Measurements from ENCODE around the gene PRSS12. TPM values are rescaled to one million over a fixed set of nuclear protein-coding genes. Genes with fewer than 3 reads are reported as not detected.

PRSS12 gene
- total RNA-seq, 1 experiment from 2014 or later = 5.4 TPM

DNA sequence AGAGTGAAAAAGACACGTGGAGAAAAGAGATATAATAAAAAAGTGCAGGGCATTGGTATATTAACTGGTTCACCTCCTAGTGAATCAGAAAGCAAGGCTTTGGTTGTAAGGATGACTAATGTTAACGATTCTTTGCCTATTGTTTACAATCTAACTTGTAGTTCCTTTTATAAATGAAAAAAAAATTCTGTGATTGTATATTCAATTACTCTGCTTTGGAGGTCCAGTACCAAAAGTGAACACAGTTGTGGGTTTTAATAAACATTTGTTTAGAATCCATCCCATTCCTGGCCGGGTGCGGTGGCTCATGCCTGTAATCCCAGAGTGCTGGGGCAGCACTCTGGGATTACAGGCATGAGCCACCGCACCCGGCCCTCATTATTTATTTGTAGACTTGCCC, 36.9 kb upstream of the PRSS12 start:
- H3K79me1 ChIP-seq (ENCODE audit: insufficient read depth, low read depth, low read length, poor library complexity, severe bottlenecking) = no peaks in the 10 kb centered on the region
- Mint-ChIP-seq H3K36me3 (ENCODE audit: insufficient read depth in 1 of 3, low read depth in 3 of 3) (peaks cover 5 to 15% (median 7%) of the 10 kb centered on the region in 3 experiments; a peak in 3 of 7 replicates), H3K27ac (0 out of 7 replicates have a peak overlapping the region, but pooled peaks of 1 of the 3 experiments have one; percentile 1), H3K9me3 (peaks cover 14 to 15% of the 10 kb centered on the region in 2 experiments), H3K4me3 (no peak overlapping the region), H3K4me1 (peaks cover 0 to 5% of the 10 kb centered on the region in 2 experiments; a peak in 3 of 4 replicates), H3K27me3 (ENCODE audit: low read depth) (no peaks in the 10 kb centered on the region)
- no peaks in the 10 kb centered on the region for H3K4me1 ChIP-seq (ENCODE audit: insufficient read depth, low read length)
- no peak overlapping the region for H4K5ac ChIP-seq (ENCODE audit: insufficient read length, low read depth, low read length)
- no peak overlapping the region for H4K8ac ChIP-seq (replicated peaks; ENCODE audit: insufficient read length, low read depth, low read length)
- H2BK12ac ChIP-seq (ENCODE audit: insufficient read length, low read depth, low read length) = no peak overlapping the region
- no peaks in the 10 kb centered on the region for H3K23me2 ChIP-seq (ENCODE audit: insufficient read length, low read depth, low read length, poor library complexity, severe bottlenecking)
- H3K9me3 ChIP-seq (ENCODE audit: control insufficient read depth, low read depth, low read length) = no peaks in the 10 kb centered on the region
- no peak overlapping the region for H3K18ac ChIP-seq (ENCODE audit: insufficient read length, low read depth, low read length)
- no peak overlapping the region for H3K23ac ChIP-seq (ENCODE audit: insufficient read length, low read depth, low read length)
- H3K4ac ChIP-seq (ENCODE audit: low read depth, low read length) = no peak overlapping the region
- no peak overlapping the region for H3T11ph ChIP-seq (ENCODE audit: low read length)
- H3K56ac ChIP-seq (ENCODE audit: insufficient read length, low read depth, low read length) = no peak overlapping the region
- H2BK20ac ChIP-seq (ENCODE audit: low read depth, low read length, poor library complexity, severe bottlenecking) = no peak overlapping the region
- no CpG with 5 or more reads among the region's 6 CpGs for WGBS (ENCODE audit: extremely low coverage, insufficient read length, low lambda C conversion rate)
- H4K20me1 ChIP-seq (ENCODE audit: control insufficient read depth, insufficient read depth, insufficient read length) = no peaks in the 10 kb centered on the region
- H3K14ac ChIP-seq (ENCODE audit: insufficient read depth, low read length) = no peak overlapping the region
- no peak overlapping the region for H3K27ac ChIP-seq (ENCODE audit: insufficient read length, low read depth, low read length)
- H4K91ac ChIP-seq (ENCODE audit: insufficient read length, low read depth, low read length) = no peak overlapping the region
- H3K27me3 ChIP-seq (ENCODE audit: insufficient read depth, low read length) = no peaks in the 10 kb centered on the region
- DNase-seq = no peak
- no peak overlapping the region for H2AFZ ChIP-seq (ENCODE audit: low read length)
- no peak overlapping the region for H3K4me2 ChIP-seq (ENCODE audit: insufficient read depth, insufficient read length, low read length)
- no peak overlapping the region for H3K9ac ChIP-seq (ENCODE audit: extremely low read depth, insufficient read length, low read length)
- H3K79me2 ChIP-seq (ENCODE audit: insufficient read depth, low read length) = no peaks in the 10 kb centered on the region
- H2BK15ac ChIP-seq (ENCODE audit: low read depth, low read length) = no peak overlapping the region
- no peak overlapping the region for H2AK5ac ChIP-seq (ENCODE audit: insufficient read length, low read length)
- no peak overlapping the region for H2BK120ac ChIP-seq (ENCODE audit: low read depth, low read length, poor library complexity, severe bottlenecking)
- TF ChIP-seq CTCF (conservative IDR thresholded peaks at IDR 0.05) = no peak
- no peak overlapping the region for H2BK5ac ChIP-seq (ENCODE audit: insufficient read length, low read length)
